Measurements from ENCODE around the gene ZNF555.
A peak's percentile ranks its signal among the peaks of the same experiment; 100 is the strongest.
"Not testable (repeated sequence)": the region's sequence is repeated elsewhere in the genome, so short reads cannot be mapped to it uniquely, and the experiment has no call there.

Gene ZNF555

GRCh38 chr19:2807379-2808128 is 33.7 kb upstream of the ZNF555 start:
- DNase-seq: no peak

- DNase-seq: no peak
These were observed 32.9 kb upstream of the ZNF555 start for GRCh38 chr19:2808129-2808941.

GRCh38 chr19:2809387-2810140 is 31.7 kb upstream of the ZNF555 start:
- DNase-seq: no peak

GRCh38 chr19:2810141-2811091 is 30.9 kb upstream of the ZNF555 start:
- no peak for DNase-seq

GRCh38 chr19:2811221-2811722 is 30.0 kb upstream of the ZNF555 start:
- no peak for DNase-seq

GRCh38 chr19:2811735-2812413 is 29.4 kb upstream of the ZNF555 start:
- DNase-seq: no peak

GRCh38 chr19:2812414-2813234 is 28.7 kb upstream of the ZNF555 start:
- no peak for DNase-seq

GRCh38 chr19:2813235-2814160 is 27.8 kb upstream of the ZNF555 start:
- no peak for DNase-seq

GRCh38 chr19:2814426-2814825 is 26.8 kb upstream of the ZNF555 start:
- no peak for DNase-seq

GRCh38 chr19:2815191-2815614 is 26.1 kb upstream of the ZNF555 start:
- no peak for DNase-seq

GRCh38 chr19:2815923-2816322 is 25.4 kb upstream of the ZNF555 start:
- no peak for DNase-seq

GRCh38 chr19:2816641-2817040 is 24.6 kb upstream of the ZNF555 start:
- no peak for DNase-seq

GRCh38 chr19:2817237-2817829 is 23.9 kb upstream of the ZNF555 start:
- not testable (repeated sequence) for DNase-seq

GRCh38 chr19:2819540-2820111 is 21.6 kb upstream of the ZNF555 start, which contains the start of gene ZNF554:
TSS of gene ZNF554 (plus strand) at chr19:2819868. CDS start at chr19:2820072, 204 bp downstream.
- peak; percentile 99 for DNase-seq

- DNase-seq: no peak
These were observed 21.1 kb upstream of the ZNF555 start for GRCh38 chr19:2820112-2820702.

- no peak for DNase-seq
These were observed 18.4 kb upstream of the ZNF555 start for GRCh38 chr19:2822846-2823245.

- no peak for DNase-seq
These were observed 17.6 kb upstream of the ZNF555 start for GRCh38 chr19:2823646-2824045.

GRCh38 chr19:2824129-2824528 is 17.1 kb upstream of the ZNF555 start:
- no peak for DNase-seq

Measured in activated CD8-positive, alpha-beta memory T cell treated with anti-CD3 and anti-CD28 coated beads, Interleukin-2, amount 50 U/mL, for 4 hours (primary cell).